ENCODE measurements around the gene NCR3LG1.

DNA sequence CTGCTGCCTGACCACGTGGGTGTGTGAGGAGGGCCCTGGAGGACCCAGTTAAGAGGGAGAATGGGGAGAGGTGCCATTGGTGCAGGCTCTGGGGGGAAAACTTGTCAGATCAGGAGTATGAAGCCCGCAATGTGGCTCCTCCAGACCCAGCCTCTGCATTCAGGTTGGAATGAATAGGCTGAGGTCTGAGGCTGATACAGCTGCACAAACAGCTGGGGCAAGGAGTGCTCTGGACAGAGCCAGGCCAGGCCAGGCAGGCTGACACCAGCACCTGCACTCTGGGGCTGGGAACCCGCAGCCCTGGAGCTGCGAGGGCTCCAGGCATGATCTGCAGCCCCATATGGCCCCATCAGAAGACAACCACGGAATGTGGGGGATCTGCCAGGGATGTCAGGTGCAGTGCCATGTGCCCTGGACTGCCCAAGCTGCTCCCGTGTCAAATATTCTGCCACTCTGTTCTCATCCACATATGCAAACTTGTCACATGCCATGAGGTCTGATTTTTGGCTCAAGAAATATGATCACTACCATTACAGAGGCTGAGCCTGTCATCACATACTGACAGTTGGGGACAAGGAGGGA is 64.0 kb downstream of the NCR3LG1 start:
- TF ChIP-seq YY1 (IDR thresholded peaks at IDR 0.05) (no peak), GABPA (IDR thresholded peaks at IDR 0.05 in 1 of 2, conservative IDR thresholded peaks at IDR 0.05 in 1 of 2) (no peak), FOXA1 (IDR thresholded peaks at IDR 0.05) (no peak), EGR1 (IDR thresholded peaks at IDR 0.05; ENCODE audit: low read depth in 2 of 2) (no peak), SP1 (IDR thresholded peaks at IDR 0.05) (no peak), JUND (IDR thresholded peaks at IDR 0.05) (no peak), RXRA (IDR thresholded peaks at IDR 0.05) (no peak), TAF1 (conservative IDR thresholded peaks at IDR 0.05) (no peak), RAD21 (IDR thresholded peaks at IDR 0.05) (no peak)
- TF ChIP-seq, protein P1, sequence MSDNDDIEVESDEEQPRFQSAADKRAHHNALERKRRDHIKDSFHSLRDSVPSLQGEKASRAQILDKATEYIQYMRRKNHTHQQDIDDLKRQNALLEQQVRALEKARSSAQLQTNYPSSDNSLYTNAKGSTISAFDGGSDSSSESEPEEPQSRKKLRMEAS (IDR thresholded peaks at IDR 0.05): no peak
- TF ChIP-seq, protein P2, sequence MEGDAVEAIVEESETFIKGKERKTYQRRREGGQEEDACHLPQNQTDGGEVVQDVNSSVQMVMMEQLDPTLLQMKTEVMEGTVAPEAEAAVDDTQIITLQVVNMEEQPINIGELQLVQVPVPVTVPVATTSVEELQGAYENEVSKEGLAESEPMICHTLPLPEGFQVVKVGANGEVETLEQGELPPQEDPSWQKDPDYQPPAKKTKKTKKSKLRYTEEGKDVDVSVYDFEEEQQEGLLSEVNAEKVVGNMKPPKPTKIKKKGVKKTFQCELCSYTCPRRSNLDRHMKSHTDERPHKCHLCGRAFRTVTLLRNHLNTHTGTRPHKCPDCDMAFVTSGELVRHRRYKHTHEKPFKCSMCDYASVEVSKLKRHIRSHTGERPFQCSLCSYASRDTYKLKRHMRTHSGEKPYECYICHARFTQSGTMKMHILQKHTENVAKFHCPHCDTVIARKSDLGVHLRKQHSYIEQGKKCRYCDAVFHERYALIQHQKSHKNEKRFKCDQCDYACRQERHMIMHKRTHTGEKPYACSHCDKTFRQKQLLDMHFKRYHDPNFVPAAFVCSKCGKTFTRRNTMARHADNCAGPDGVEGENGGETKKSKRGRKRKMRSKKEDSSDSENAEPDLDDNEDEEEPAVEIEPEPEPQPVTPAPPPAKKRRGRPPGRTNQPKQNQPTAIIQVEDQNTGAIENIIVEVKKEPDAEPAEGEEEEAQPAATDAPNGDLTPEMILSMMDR (IDR thresholded peaks at IDR 0.05; ENCODE audit: low read depth, low read length, missing input control): no peak
- TF ChIP-seq, protein P3, sequence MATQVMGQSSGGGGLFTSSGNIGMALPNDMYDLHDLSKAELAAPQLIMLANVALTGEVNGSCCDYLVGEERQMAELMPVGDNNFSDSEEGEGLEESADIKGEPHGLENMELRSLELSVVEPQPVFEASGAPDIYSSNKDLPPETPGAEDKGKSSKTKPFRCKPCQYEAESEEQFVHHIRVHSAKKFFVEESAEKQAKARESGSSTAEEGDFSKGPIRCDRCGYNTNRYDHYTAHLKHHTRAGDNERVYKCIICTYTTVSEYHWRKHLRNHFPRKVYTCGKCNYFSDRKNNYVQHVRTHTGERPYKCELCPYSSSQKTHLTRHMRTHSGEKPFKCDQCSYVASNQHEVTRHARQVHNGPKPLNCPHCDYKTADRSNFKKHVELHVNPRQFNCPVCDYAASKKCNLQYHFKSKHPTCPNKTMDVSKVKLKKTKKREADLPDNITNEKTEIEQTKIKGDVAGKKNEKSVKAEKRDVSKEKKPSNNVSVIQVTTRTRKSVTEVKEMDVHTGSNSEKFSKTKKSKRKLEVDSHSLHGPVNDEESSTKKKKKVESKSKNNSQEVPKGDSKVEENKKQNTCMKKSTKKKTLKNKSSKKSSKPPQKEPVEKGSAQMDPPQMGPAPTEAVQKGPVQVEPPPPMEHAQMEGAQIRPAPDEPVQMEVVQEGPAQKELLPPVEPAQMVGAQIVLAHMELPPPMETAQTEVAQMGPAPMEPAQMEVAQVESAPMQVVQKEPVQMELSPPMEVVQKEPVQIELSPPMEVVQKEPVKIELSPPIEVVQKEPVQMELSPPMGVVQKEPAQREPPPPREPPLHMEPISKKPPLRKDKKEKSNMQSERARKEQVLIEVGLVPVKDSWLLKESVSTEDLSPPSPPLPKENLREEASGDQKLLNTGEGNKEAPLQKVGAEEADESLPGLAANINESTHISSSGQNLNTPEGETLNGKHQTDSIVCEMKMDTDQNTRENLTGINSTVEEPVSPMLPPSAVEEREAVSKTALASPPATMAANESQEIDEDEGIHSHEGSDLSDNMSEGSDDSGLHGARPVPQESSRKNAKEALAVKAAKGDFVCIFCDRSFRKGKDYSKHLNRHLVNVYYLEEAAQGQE (IDR thresholded peaks at IDR 0.05): no peak
- TF ChIP-seq, protein P4, sequence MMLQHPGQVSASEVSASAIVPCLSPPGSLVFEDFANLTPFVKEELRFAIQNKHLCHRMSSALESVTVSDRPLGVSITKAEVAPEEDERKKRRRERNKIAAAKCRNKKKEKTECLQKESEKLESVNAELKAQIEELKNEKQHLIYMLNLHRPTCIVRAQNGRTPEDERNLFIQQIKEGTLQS (IDR thresholded peaks at IDR 0.05): no peak
